HG03354 (cell line): ENCODE data around the gene TAPBPL.
A peak's percentile ranks its signal among the peaks of the same experiment; 100 is the strongest.
"Not testable (repeated sequence)": the region's sequence is repeated elsewhere in the genome, so short reads cannot be mapped to it uniquely, and the experiment has no call there.

Source experiments
- ATAC-seq: cut with Tn5 transposase; IDR thresholded peaks from one replicate; pipeline ENCODE4 v1.9.1; 2021; ENCODE audit warnings: mild to moderate bottlenecking; ENCODE audit not compliant: unreplicated experiment, poor library complexity, severe bottlenecking

Gene TAPBPL

GRCh38 chr12:6477601-6478377 lies 25.9 kb downstream of the TAPBPL start:
- not testable (repeated sequence) for ATAC-seq

GRCh38 chr12:6478416-6478815 lies 26.6 kb downstream of the TAPBPL start:
- no peak for ATAC-seq

DNA sequence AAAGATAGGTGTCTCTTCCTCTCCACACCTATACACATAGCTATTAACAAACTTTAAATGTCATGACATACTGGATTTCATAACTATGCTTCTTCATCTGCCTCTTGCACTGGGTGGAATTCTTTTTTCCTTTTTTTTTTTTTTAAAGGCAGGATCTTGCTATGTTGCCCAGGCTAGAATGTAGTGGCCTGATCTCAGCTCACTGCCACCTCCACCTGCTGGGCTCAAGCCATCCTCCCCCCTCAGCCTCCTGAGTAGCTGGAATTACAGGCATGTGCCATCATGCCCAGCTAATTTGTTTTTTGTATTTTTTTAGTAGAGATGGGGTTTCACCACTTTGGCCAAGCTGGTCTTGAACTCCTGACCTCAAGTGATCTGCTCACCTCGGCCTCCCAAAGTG lies 36.4 kb downstream of the TAPBPL start:
- ATAC-seq, result no peak

DNA sequence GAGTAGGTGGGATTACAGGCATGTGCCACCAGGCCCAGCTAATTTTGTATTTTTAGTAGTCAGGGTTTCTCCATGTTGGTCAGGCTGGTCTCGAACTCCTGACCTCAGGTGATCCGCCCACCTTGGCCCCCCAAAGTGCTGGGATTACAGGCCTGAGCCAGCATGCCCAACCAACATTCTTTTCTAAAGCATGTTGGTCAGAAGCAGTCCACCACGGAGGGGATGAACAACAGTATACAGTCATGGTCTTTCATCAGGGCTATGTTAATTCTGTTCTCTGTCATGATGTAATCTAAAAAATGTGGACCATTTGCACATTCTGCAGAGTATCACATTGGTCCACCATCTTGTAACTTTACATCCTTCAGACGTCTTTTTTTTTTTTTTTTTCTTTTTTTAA lies 37.6 kb downstream of the TAPBPL start:
- ATAC-seq, result no peak

- ATAC-seq, result not testable (repeated sequence)
These were observed 38.8 kb downstream of the TAPBPL start for GRCh38 chr12:6490673-6491072.

- peak; percentile 72 for ATAC-seq
These were observed 41.1 kb downstream of the TAPBPL start, which contains the start of gene MRPL51 for GRCh38 chr12:6492838-6493496. Gene MRPL51 (minus strand): TSS chr12:6493262. CDS start chr12:6493136, 126 bp downstream.

GRCh38 chr12:6493497-6494257 lies 41.8 kb downstream of the TAPBPL start, which contains the start of gene NCAPD2:
Gene NCAPD2 (plus strand): TSS chr12:6494102. CDS start chr12:6495099, 997 bp downstream.
- ATAC-seq, result peak; percentile 88

GRCh38 chr12:6494258-6494743 lies 42.5 kb downstream of the TAPBPL start:
- ATAC-seq, result peak; percentile 19

- ATAC-seq, result no peak
These were observed 43.1 kb downstream of the TAPBPL start for GRCh38 chr12:6494968-6495367.

- not testable (repeated sequence) for ATAC-seq
These were observed 45.4 kb downstream of the TAPBPL start for GRCh38 chr12:6497291-6497690.

- no peak for ATAC-seq
These were observed 48.6 kb downstream of the TAPBPL start for GRCh38 chr12:6500466-6500865.

DNA sequence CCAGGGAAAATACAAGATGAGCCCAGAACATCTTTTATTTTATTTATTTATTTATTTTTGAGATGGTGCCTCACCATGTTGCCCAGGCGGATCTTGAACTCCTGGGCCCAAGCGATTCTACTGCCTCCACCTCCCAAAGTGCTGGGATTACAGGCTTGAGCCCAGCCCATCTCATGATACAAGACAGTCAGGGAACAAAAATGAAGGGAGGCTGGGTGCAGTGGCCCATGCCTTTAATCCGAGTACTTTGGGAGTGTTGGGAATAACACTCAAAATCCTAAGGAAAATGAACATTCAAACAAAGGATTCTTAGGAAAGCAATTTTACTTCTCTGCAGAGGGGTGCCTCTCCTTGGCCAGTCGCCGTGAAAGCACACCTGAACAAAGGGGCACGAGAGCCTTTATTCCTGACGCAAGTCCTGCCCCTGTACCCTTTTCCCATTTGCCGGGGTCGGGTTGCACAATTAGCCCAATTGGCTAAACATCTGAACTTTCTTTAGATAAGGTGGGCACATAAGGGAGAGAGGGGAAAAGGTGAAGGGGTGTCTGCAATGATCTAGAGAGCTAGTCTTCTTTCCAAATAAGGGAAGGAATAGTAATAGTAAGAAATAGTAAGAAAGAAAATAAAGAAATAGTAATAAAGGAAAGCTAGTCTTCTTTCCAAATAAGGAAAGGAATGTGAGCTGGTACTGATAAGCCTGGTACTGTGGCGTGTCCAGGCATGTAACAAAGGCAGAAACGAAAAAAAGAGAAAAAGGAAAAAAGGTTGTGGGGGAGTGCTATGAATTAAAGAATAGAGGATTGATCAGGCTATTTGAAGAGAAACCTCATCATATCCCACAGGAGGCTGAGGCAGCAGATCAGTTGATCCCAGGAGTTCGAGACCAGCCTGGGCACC lies 55.5 kb downstream of the TAPBPL start:
- no peak for ATAC-seq

DNA sequence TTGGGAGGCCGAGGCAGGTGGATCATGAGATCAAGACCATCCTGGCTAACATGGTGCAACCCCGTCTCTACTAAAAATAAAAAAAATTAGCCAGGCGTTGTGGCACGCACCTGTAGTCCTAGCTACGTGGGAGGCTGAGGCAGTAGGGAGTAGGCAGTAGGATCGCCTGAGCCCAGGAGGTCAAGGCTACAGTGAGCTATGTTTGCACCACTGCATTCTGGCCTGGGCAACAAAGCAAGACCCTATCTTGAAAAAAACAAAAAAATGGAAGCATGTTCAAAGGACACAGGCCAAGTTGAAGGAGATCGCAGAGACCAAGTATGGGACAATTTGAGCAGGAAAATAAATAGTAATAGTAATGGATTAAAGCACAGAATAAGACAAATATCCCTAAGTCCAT lies 56.2 kb downstream of the TAPBPL start:
- no peak for ATAC-seq
